GM13977 (cell line): ENCODE data around the gene NOL6.
"Not testable (repeated sequence)": the region's sequence is repeated elsewhere in the genome, so short reads cannot be mapped to it uniquely, and the experiment has no call there.

ENCODE experiments used
- DNase-seq: peaks from one replicate; pipeline ENCODE4 v3.0.0; 2012; ENCODE audit warnings: low spot score
- in situ Hi-C: fragments of 300-500 bp; cut with MboI; formaldehyde crosslinking; loops from one replicate; pipeline ENCODE4 v1.12.0; 2022; ENCODE audit warnings: low sequenced_read_pairs, low pct_unique_long_range_greater_than_20kb, mixed read lengths, inconsistent platforms; ENCODE audit not compliant: unreplicated experiment
- TF ChIP-seq, protein P1 (sequence below): IDR thresholded peaks from 2 replicates; pipeline ENCODE4 v1.5.1; 2012; ENCODE audit warnings: mild to moderate bottlenecking, control low read depth; ENCODE audit not compliant: insufficient read depth; ENCODE audit errors: extremely low read depth, missing control alignments

The NOL6 gene

DNA sequence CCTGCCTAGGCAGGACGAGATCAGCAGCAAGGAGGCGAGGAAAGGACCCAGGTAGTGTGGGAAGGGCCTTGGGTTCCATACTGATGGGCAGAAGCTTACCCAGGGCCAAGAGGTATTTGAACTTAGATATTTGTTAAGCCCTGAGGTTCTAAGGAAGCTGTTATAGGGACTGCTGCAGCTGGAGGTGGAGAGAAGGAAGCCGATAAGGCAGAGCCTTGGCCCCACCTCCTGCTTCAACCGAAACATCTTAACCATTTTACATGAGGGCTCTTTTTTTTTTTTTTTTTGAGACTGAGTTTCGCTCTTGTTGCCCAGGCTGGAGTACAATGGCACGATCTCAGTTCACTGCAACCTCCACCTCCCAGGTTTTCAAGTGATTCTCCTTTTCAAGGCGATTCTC, 17.8 kb downstream of the NOL6 start:
- in situ Hi-C loops = no loop called here
- DNase-seq = no peak
- TF ChIP-seq, protein P1, sequence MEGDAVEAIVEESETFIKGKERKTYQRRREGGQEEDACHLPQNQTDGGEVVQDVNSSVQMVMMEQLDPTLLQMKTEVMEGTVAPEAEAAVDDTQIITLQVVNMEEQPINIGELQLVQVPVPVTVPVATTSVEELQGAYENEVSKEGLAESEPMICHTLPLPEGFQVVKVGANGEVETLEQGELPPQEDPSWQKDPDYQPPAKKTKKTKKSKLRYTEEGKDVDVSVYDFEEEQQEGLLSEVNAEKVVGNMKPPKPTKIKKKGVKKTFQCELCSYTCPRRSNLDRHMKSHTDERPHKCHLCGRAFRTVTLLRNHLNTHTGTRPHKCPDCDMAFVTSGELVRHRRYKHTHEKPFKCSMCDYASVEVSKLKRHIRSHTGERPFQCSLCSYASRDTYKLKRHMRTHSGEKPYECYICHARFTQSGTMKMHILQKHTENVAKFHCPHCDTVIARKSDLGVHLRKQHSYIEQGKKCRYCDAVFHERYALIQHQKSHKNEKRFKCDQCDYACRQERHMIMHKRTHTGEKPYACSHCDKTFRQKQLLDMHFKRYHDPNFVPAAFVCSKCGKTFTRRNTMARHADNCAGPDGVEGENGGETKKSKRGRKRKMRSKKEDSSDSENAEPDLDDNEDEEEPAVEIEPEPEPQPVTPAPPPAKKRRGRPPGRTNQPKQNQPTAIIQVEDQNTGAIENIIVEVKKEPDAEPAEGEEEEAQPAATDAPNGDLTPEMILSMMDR = no peak

DNA sequence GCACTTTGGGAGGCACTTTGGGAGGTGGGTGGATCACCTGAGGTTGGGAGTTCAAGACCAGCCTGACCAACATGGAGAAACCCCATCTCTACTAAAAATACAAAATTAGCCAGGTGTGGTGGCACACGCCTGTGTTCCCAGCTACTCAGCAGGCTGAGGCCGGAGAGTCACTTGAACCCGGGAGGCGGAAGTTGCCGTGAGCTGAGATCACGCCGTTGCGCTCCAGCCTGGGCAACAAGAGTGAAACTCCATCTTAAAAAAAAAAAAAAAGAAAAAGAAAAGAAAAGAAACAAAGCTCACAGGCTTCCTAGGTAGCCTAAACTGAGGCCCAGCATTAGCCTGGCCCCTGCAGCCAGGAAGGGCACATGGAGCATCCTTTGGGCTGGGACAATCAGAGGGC, 18.3 kb downstream of the NOL6 start:
- DNase-seq, in situ Hi-C loops: not testable (repeated sequence)

DNA sequence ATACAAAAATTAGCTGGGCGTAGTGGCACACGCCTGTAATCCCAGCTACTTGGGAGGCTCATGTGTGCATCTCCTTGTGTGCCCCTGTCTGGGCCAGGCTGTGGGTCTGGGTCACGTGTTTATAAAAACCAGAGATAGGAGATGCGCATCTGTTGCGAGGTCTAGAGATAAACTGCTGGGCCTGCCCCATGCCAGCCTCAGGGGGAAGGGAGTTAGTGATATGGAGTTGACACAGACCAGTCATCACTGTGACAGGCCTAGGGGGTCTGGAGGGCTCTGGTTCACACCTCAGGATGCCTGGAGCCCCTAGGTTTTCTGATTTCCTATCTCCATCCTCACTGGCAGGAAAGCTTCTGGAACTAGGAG, 19.1 kb downstream of the NOL6 start:
- in situ Hi-C loops, DNase-seq: not testable (repeated sequence)

DNA sequence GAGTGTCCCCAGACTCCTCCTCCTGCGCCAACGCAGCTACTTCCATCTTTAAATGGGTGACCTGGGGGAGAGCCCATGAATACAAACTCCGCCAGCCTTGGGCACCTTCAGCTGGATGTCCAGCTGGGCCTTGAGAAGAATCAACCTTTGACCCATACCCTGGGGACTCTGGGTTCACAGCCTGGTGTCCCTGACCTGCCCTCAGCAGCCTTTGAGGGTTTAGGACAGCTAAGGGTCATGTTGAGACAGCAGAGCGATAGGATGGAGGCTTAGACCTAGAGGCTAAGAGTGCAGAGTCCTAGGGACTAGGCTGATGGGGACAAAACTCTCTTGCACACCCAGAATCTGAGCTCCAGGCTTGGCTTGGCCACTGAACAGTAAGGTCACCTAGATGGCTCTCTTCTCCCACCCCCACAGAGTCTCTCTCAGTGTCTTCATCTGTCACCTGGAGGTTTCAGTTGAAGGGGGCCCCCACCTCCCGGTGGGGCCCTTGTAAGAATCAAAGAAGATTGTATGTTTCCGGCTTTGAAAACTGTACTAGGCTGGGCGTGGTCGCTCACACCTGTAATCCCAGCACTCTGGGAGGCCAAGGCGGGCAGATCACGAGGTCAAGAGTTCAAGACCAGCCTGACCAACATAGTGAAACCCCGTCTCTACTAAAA, 19.6 kb downstream of the NOL6 start:
- in situ Hi-C loops = no loop called here
- TF ChIP-seq, protein P1 = no peak
- DNase-seq = no peak

DNA sequence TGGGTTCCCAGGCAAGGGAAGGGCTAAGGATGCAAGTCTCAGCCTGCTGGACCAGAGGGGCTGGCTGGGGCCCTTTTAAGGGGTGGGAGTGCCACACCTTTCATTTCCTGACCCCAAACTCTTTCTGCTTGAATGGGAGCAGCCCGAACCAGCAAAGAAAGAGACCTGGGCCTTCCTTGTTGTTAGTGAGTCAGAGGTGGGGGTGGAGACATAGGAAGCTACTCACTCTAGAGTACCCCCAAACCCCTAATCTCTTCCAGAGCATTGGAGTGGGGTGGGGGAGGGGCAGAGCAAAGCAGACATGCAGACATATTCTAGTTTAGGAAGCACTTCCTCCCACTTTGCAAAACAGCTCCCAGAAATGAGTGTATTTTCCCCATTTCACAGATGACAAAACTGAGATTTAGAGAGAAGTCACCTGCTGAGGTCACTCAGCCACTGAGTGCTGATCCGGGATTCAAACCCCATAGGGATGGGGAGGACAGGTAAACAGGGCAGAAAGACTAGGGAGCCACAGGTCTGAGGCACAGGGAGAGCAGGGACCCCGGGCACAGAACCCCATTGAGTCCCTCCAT, 20.4 kb downstream of the NOL6 start:
- TF ChIP-seq, protein P1 = no peak
- in situ Hi-C loops = no loop called here
- no peak for DNase-seq

DNA sequence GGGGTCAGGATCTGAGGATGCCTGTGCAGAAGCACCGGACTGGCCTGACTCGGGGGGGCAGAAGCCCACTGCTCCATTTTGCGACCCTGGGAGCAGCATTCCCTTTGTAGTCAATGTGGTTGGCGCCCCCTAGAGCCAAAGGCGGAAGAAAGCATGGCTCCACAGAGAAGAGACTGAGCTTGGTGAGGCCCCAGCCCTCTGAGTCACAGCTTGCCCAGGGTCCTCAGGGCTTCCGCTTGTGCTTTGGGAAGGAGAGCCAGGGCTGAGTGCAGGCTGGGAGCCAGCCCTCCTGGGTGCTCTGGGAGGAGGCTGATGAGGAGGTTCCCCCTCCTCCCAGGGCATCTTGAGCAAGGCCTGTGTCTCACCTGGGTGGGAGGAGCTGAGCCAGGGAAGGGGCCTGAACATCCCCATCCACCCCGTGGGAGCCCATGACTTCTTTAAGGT, 20.9 kb downstream of the NOL6 start:
- in situ Hi-C loops = no loop called here
- DNase-seq = peak; percentile 66

DNA sequence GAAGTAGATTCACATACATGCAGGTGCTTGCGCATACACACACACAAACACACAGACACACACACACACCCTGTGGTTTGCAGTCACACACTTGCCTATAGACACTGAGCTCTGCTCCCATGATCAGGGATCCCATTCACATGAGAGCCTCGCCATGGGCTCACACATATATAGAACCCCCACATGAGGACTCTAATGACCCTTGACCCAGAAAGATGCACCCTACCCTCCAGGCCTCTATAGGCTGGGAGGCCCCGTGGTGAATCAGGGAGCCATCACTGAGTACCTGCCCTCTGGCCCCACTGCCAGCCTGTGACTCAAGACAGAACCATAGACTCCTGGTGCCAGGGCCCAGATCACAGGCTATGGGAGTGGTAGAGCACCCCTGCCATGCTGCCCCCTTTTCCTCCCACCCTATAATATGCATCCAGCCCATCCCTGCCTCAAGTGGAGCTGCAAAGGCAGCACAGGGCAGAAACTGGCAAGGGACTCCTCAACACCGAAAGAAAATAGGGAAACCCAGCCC, 23.0 kb downstream of the NOL6 start:
- TF ChIP-seq, protein P1 = no peak
- in situ Hi-C loops = no loop called here
- no peak for DNase-seq

More for the DNA sequence above, 20.9 kb downstream of the NOL6 start:
- TF ChIP-seq, protein P1 = peak; percentile 82

DNA sequence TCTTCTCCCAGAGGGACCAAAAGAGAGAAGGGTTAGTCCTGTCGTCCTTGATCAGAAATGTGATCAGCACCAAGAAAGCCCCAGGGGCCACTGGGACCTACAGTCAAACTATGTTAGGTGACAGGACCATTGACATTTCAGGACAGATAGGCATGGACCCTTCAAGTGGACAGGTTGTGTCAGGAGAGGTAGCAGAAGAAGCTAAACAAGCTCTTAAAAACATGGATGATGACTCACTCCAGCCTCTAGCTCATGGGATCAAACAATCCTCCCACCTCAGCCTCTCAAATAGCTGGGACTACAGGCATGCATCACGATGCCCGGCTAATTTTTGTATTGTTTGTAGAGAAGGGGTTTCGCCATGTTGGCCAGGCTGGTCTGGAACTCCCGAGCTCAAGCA, 24.0 kb downstream of the NOL6 start:
- in situ Hi-C loops = no loop called here
- no peak for DNase-seq
- TF ChIP-seq, protein P1 = no peak
